Endothelial cell of umbilical vein (primary cell): Measurements from ENCODE around the gene BRAT1.

Source experiments
- CTCF ChIP-seq, 2 donors: IDR thresholded peaks; 1 replicate in 1 of 2; 2 replicates in 1 of 2; pipeline ENCODE4 v1.5.1; 2011; ENCODE audit warnings: low read length in 2 of 2, mild to moderate bottlenecking in 2 of 2, moderate library complexity in 2 of 2, control low read depth in 1 of 2, inconsistent platforms in 1 of 2, low read depth in 1 of 2; ENCODE audit not compliant: insufficient read depth in 1 of 2; ENCODE audit errors: extremely low read depth in 1 of 2
- EZH2 ChIP-seq: IDR thresholded peaks from 2 replicates; pipeline ENCODE4 v1.6.1; 2012; ENCODE audit warnings: borderline replicate concordance, low read depth, mild to moderate bottlenecking, moderate library complexity, low read length, inconsistent platforms; ENCODE audit not compliant: severe bottlenecking
- GATA2 ChIP-seq: IDR thresholded peaks from 2 replicates; pipeline ENCODE4 v1.7.0; 2011; ENCODE audit warnings: low read depth, mild to moderate bottlenecking, moderate library complexity, mixed read lengths, low read length; ENCODE audit not compliant: insufficient read length, insufficient read depth
- JUN ChIP-seq: IDR thresholded peaks from 2 replicates; pipeline ENCODE4 v1.6.1; 2011; ENCODE audit warnings: borderline replicate concordance, low read depth; ENCODE audit not compliant: insufficient read length, insufficient read depth
- MAX ChIP-seq: IDR thresholded peaks from 2 replicates; pipeline ENCODE4 v1.6.1; 2011; ENCODE audit not compliant: insufficient read depth, insufficient read length
- POLR2A ChIP-seq: IDR thresholded peaks from 2 replicates; pipeline ENCODE4 v1.6.1; 2012; ENCODE audit warnings: low read depth, mild to moderate bottlenecking, control low read depth, low read length
- POLR2AphosphoS5 ChIP-seq: IDR thresholded peaks from 2 replicates; pipeline ENCODE4 v1.6.1; 2012; ENCODE audit warnings: low read depth, mild to moderate bottlenecking, control low read depth, low read length, moderate library complexity; ENCODE audit not compliant: insufficient read depth

GRCh38 chr7:2575733-2576340, 20.5 kb upstream of the BRAT1 start:
- TF ChIP-seq CTCF (IDR thresholded peaks at IDR 0.05; ENCODE audit: extremely low read depth in 1 of 2, insufficient read depth in 1 of 2, low read depth in 1 of 2, low read length in 2 of 2), result no peak
- TF ChIP-seq POLR2AphosphoS5, result no peak
- no peak for TF ChIP-seq POLR2A
- TF ChIP-seq EZH2, result no peak
- no peak for TF ChIP-seq MAX
- TF ChIP-seq GATA2, result no peak
- no peak for TF ChIP-seq JUN
